Liver (tissue), 9 donors: ENCODE results near the gene PIGO. TPM values are rescaled to one million over a fixed set of nuclear protein-coding genes. Genes with fewer than 3 reads are reported as not detected.

Experiments
- DNase-seq: peaks from one replicate; pipeline ENCODE4 v3.0.0-alpha.2; 2017; ENCODE audit warnings: low spot score
- H3K27ac ChIP-seq, 2 donors: one replicate each; pipeline ENCODE4 v1.7.0; 2013; ENCODE audit warnings: inconsistent platforms in 2 of 2, low read length in 2 of 2, control low read depth in 1 of 2, low read depth in 1 of 2, mild to moderate bottlenecking in 1 of 2
- H3K27me3 ChIP-seq, 4 donors: one replicate each; pipeline versions ENCODE4 v1.6.1 to v1.7.0; 2013; ENCODE audit warnings: low read length in 3 of 4, inconsistent platforms in 1 of 4, mild to moderate bottlenecking in 1 of 4, moderate library complexity in 1 of 4; ENCODE audit not compliant: control insufficient read depth in 4 of 4, insufficient read depth in 4 of 4
- H3K36me3 ChIP-seq, 4 donors: one replicate each; pipeline versions ENCODE4 v1.6.1 to v1.7.0; 2013; ENCODE audit warnings: low read length in 3 of 4, mild to moderate bottlenecking in 3 of 4, low read depth in 1 of 4, moderate library complexity in 1 of 4; ENCODE audit not compliant: control insufficient read depth in 4 of 4, insufficient read depth in 3 of 4
- H3K4me1 ChIP-seq, 4 donors: one replicate each; pipeline versions ENCODE4 v1.6.1 to v1.7.0; 2013; ENCODE audit warnings: low read length in 3 of 4, mild to moderate bottlenecking in 3 of 4, moderate library complexity in 1 of 4; ENCODE audit not compliant: control insufficient read depth in 4 of 4, insufficient read depth in 4 of 4
- H3K4me3 ChIP-seq, 3 donors: one replicate each; pipeline versions ENCODE4 v1.6.1 to v1.7.0; 2013; ENCODE audit warnings: low read length in 3 of 3, control low read depth in 1 of 3, low read depth in 1 of 3, mild to moderate bottlenecking in 1 of 3
- H3K9ac ChIP-seq, 2 donors: one replicate each; pipeline ENCODE4 v1.7.0; 2013; ENCODE audit warnings: low read length in 2 of 2, mild to moderate bottlenecking in 2 of 2, moderate library complexity in 2 of 2, control low read depth in 1 of 2, low read depth in 1 of 2
- H3K9me3 ChIP-seq, 4 donors: one replicate each; pipeline versions ENCODE4 v1.6.1 to v1.7.0; 2013; ENCODE audit warnings: low read length in 3 of 4; ENCODE audit not compliant: control insufficient read depth in 4 of 4
- EGR1 ChIP-seq, 2 donors: IDR thresholded peaks; 2 replicates each; pipeline ENCODE4 v1.6.1; 2016 to 2018; ENCODE audit warnings: antibody characterized with exemption in 2 of 2, low read depth in 2 of 2
- FOXA1 ChIP-seq: IDR thresholded peaks from 2 replicates; pipeline ENCODE4 v1.6.1; 2016; ENCODE audit warnings: antibody characterized with exemption
- FOXA2 ChIP-seq: IDR thresholded peaks from 2 replicates; pipeline ENCODE4 v1.6.1; 2016; ENCODE audit warnings: antibody characterized with exemption
- GABPA ChIP-seq, 2 donors: IDR thresholded peaks in 1 of 2; conservative IDR thresholded peaks in 1 of 2; 2 replicates each; pipeline ENCODE4 v1.6.1; 2016; ENCODE audit warnings: antibody characterized with exemption in 2 of 2, mild to moderate bottlenecking in 1 of 2, moderate library complexity in 1 of 2
- HNF4A ChIP-seq, 2 donors: conservative IDR thresholded peaks; 2 replicates each; pipeline ENCODE4 v1.6.1; 2016; ENCODE audit warnings: antibody characterized with exemption in 2 of 2, mild to moderate bottlenecking in 2 of 2
- HNF4G ChIP-seq: IDR thresholded peaks from 2 replicates; pipeline ENCODE4 v1.6.1; 2016; ENCODE audit warnings: antibody characterized with exemption
- NR2F2 ChIP-seq: IDR thresholded peaks from 2 replicates; pipeline ENCODE4 v1.6.1; 2016; ENCODE audit warnings: antibody characterized with exemption
- RXRA ChIP-seq, 2 donors: IDR thresholded peaks; 2 replicates each; pipeline ENCODE4 v1.6.1; 2017 to 2018; ENCODE audit warnings: antibody characterized with exemption in 2 of 2, mild to moderate bottlenecking in 1 of 2
- SP1 ChIP-seq: IDR thresholded peaks from 2 replicates; pipeline ENCODE4 v1.6.1; 2018; ENCODE audit warnings: antibody characterized with exemption, mild to moderate bottlenecking
- WGBS: extraction: QIAGEN DNeasy Blood & Tissue Kit; methylation state at CpG from one replicate; pipeline ENCODE4 v1.1.7; 2013; 5-methylcytosine and 5-hydroxymethylcytosine counted together
- polyA plus RNA-seq, 2 donors: library from polyadenylated mRNA; stranded (reverse) in 1 of 2; unstranded in 1 of 2; fragments of 200-250 nt in 1 of 2; fragments of >200 nt in 1 of 2; fragmentation: Nextera tagmentation in 1 of 2; extraction: Ambion mirVana in 1 of 2; gene quantifications; one replicate each; pipeline versions ENCODE4 v1.2.1 to v1.2.3, GENCODE V29; 2013 to 2015
- total RNA-seq, 2 donors: library from RNA; depleted of rRNA; stranded (reverse); fragments of >200 nt; gene quantifications; one replicate each; pipeline ENCODE4 v1.2.3, GENCODE V29; 2014
- TF ChIP-seq, protein P1 (sequence below): IDR thresholded peaks from 2 replicates; pipeline ENCODE4 v1.6.1; 2016; ENCODE audit warnings: antibody characterized with exemption
- donor health status: healthy.
- donor health status: healthy.
- donor health status: healthy.
- donor health status: healthy.
- donor health status: healthy.

Gene PIGO
- total and polyA plus RNA-seq, 4 donors, result 10.5 to 16.0 (median 15.5) TPM

DNA sequence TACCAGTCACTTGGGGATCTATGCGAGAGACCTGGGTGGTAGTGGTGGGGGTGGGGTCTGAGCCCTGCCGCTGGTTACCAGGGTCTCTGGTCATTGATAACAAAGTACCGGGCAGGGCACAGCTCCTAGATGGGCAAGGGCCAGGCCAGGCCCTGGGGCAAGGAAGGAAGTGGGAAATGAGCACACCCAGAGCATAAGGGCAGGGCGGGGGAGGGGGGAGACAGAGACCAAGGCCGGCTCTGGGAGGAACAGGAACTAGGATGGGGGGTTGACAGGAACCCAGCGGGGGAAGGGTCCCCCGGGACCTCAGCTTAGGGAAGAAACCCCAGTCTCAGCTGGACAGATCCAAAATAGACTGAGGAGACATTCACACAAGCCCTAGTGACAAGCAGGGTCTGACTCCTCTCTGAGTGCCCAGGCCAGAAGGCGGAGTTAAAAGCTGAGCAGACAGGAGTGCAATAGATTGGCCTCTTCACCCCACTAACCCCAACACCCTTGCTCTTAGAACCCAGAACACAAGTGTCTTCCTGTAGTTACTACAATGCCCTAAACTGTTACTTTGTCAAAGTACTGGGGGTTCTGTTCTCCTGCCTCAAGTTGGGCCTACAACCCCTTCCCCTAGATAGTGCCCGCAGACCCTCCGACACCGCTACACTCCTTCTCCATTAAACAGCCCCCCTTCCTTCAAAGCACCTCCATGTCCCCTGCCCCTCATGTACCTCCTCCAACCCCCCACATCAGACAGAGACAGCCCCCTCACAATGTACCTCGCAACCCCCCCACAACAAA is 18.6 kb upstream of the PIGO start:
- peaks cover 19 to 61% (median 46%) of the 10 kb centered on the region in 4 donors for H3K4me1 ChIP-seq
- no peaks in the 10 kb centered on the region for H3K27me3 ChIP-seq
- WGBS, result 20% methylated on average over 12 of the region's 12 CpGs
- no peaks in the 10 kb centered on the region for H3K9me3 ChIP-seq
- H3K9ac ChIP-seq, result peak overlapping the region; percentile 41 to 42
- H3K36me3 ChIP-seq, result no peaks in the 10 kb centered on the region
- H3K27ac ChIP-seq, result peak overlapping the region; percentile 89 to 93
- peak overlapping the region; percentile 57 to 81 (median 64) for H3K4me3 ChIP-seq
- peak; percentile 49 for DNase-seq
- TF ChIP-seq HNF4G (no peak), HNF4A (conservative IDR thresholded peaks at IDR 0.05) (peak in 1 of 2 donors; percentile 7), NR2F2 (peak; percentile 35)

DNA sequence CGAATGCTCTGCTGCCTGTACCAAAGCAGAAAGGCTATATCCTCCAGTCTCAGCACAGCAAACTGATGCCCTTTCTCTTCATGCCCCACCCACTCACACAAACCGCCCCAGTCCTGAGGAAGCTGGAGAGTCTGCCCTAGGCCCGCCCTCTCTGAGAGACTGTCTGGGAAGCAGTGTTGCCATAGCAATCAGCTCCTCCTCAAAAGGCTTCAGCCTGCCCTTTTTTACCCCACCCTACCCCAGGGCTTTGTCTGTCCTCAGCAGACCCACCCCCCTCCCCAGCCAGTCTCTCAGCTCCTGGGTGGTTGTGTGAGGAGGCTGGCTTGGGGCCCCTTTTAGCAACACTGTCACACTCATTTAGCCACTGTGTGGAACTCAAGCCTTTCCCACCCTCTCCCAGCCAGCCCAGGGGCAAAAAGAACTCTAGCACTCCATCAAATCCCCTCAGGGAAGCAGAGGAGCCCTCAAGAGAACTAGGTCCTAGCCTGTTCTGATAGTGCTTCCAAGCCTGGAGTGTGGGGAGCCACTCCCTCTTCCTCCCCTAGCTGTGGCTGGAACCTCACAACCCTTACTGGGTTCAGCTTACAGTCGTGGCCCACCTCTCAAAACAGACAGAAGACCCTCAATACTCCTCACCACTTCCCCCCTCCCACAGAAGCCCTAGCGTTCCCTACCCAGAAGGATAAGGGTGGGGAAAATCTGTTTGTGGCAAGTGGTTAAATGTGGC is 17.9 kb upstream of the PIGO start:
- peaks cover 19 to 68% (median 48%) of the 10 kb centered on the region in 4 donors for H3K4me1 ChIP-seq
- no peak for TF ChIP-seq FOXA1
- peak; percentile 33 for TF ChIP-seq SP1
- peak overlapping the region in 1 of 3 donors; percentile 57 for H3K4me3 ChIP-seq
- H3K9me3 ChIP-seq, result no peaks in the 10 kb centered on the region
- H3K27ac ChIP-seq, result peak overlapping the region; percentile 89 to 93
- peak; percentile 74 for DNase-seq
- H3K9ac ChIP-seq, result peak overlapping the region in 1 of 2 donors; percentile 55
- WGBS, result 37% methylated on average over 5 of the region's 5 CpGs
- no peaks in the 10 kb centered on the region for H3K36me3 ChIP-seq
- H3K27me3 ChIP-seq, result no peaks in the 10 kb centered on the region

DNA sequence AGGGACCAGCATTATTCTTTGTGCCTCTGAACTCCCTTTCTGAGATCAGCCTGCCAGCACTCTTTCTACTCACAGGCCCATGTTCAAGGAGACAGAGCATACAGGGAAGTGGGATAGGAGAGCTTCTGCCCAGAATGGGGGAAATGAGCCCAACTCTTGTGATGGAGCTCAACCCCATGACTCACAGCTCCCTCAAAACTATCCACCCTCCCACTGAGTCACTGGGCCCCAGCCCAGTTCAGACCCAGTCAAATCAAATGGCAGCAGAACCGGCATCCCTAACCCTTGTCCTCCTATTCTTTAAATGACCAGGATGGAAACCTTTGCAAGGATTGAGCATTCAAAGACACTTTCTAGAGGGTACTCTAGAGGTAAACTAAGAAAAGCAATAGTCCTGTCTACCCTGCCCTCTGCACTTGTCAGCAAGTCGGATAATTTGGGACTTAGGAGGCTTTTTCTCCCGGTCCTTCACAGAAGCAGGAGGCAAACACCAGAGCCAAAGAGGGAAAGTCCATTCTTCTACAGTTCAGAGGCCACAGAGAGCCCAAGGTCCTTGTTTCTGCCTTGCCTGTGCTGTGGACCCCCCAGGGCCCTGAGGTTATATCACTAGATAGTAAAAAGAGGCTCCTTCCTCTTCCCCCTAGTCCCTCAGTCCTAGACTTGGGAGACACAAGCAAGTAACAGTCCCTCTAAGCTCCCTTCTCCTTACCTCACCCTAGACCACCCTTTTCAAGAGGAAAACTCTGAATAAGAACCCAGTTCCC is 16.0 kb upstream of the PIGO start:
- TF ChIP-seq HNF4G (no peak), GABPA (IDR thresholded peaks at IDR 0.05 in 1 of 2, conservative IDR thresholded peaks at IDR 0.05 in 1 of 2) (no peak), HNF4A (conservative IDR thresholded peaks at IDR 0.05) (no peak), FOXA1 (no peak), NR2F2 (no peak), RXRA (IDR thresholded peaks at IDR 0.05) (no peak), FOXA2 (no peak), EGR1 (IDR thresholded peaks at IDR 0.05; ENCODE audit: low read depth in 2 of 2) (no peak)
- TF ChIP-seq, protein P1, sequence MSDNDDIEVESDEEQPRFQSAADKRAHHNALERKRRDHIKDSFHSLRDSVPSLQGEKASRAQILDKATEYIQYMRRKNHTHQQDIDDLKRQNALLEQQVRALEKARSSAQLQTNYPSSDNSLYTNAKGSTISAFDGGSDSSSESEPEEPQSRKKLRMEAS, result no peak
- DNase-seq, result no peak
- Histone ChIP-seq H3K27ac (peak overlapping the region; percentile 68 to 74), H3K36me3 (peaks cover 0 to 13% (median 4%) of the 10 kb centered on the region in 4 donors), H3K4me3 (no peak overlapping the region), H3K9ac (peak overlapping the region in 1 of 2 donors; percentile 11), H3K9me3 (no peaks in the 10 kb centered on the region), H3K27me3 (no peaks in the 10 kb centered on the region), H3K4me1 (peaks cover 19 to 66% (median 48%) of the 10 kb centered on the region in 4 donors)
- 69% methylated on average over 3 of the region's 3 CpGs for WGBS
